Erythroblast (primary cell): ENCODE results near the gene TTC29.

Experiments used
- GATA1 ChIP-seq: IDR thresholded peaks from 2 replicates; pipeline ENCODE4 v1.6.1; 2011; ENCODE audit warnings: low read depth, mild to moderate bottlenecking, control low read depth, low read length, moderate library complexity
- POLR2A ChIP-seq: IDR thresholded peaks from 2 replicates; pipeline ENCODE4 v1.6.1; 2011; ENCODE audit warnings: mild to moderate bottlenecking, low read length

- TF ChIP-seq POLR2A (no peak), GATA1 (no peak)
Measured at GRCh38 chr4:146972036-146972435, 26.4 kb upstream of the TTC29 start.
